ENCODE measurements around the gene FER. TPM values are rescaled to one million over a fixed set of nuclear protein-coding genes. Genes with fewer than 3 reads are reported as not detected.
"Not testable (repeated sequence)": the region's sequence is repeated elsewhere in the genome, so short reads cannot be mapped to it uniquely, and the experiment has no call there.

FER gene
- total RNA-seq, 1 experiment from 2014 or later, result 29.3 TPM

DNA sequence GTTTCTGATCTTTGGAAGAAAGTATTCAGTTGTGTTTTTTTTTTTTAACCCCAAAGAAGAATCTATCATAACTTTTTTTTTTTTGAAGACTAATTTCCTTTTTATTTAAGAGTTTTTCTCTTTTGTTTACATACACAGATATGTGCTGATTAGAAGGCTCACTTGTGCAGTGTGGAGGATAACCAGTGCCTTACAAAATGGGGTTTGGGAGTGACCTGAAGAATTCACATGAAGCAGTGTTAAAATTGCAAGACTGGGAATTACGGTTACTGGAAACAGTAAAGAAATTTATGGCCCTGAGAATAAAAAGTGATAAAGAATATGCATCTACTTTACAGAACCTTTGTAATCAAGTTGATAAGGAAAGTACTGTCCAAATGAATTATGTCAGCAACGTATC lies 50.3 kb downstream of the FER start:
- DNase-seq (ENCODE audit: low spot score), result no peak

DNA sequence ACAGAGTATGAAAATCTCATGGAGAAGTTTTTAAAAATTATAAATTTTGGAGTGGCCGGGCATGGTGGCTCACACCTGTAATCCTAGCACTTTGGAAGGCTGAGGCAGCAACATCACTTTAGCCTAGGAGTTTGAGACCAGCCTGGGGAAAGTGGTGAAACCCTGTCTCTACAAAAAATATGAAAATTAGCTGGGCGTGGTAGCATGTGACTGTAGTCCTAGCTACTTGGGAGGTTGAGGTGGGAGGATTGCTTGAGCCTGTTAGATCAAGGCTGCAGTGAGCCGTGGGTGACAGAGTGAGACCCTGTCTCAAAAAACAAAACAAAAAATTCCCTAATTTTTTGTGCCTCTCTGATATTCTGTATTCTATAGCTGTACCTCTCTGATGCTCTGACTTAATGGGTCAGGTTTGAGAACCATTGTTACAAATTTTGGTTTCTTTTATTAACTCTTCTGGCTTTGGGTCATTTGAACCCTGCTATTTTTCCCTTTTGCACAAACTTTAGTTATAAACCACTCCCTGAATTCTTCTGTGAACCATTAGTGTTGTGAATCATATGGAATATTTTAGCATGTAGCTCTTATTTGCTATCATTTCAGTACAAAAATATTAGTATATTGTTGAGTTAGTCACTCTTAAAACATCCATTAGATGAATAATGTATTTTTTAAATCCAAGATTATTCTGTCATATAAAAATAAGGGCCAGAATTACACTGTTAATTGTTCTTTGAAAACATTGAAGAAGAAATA lies 51.0 kb downstream of the FER start:
- DNase-seq (ENCODE audit: low spot score), result no peak

DNA sequence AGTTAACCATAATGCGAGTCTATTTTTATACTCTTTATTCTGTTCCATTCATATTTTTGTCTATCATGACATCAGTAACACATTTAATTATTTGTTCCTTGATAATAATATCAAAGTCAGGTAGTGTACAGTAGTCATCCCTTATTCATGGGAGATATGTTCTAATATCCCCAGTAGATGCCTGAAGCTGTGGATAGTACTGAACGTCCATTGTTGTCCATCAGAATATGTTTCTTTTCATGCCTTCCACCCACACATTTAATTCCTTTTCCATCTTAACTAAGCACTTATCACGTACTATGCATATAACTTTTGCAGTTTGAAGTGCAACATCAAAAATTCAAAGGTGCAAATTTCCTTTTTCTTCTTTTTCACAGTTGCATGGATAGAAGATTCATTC lies 53.6 kb downstream of the FER start:
- DNase-seq (ENCODE audit: low spot score), result no peak

DNA sequence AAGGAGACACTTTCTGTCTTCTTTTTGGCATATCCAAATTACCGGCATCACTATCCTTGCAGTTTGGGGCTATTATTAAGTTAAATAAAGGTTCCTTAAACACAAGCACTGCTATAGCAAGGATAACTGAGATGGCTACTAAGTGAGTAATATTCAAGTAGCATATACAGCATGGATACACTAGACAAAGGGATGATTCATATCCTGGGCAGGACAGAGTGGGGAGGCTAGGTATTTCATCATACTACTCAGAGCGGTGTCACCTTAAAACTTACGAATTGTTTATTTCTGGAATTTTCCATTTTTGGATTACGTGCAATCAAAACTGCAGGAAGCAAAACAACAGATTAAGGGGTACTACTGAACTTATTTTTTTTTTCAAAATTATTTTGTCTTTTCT lies 54.1 kb downstream of the FER start:
- DNase-seq (ENCODE audit: low spot score), result peak; percentile 92

DNA sequence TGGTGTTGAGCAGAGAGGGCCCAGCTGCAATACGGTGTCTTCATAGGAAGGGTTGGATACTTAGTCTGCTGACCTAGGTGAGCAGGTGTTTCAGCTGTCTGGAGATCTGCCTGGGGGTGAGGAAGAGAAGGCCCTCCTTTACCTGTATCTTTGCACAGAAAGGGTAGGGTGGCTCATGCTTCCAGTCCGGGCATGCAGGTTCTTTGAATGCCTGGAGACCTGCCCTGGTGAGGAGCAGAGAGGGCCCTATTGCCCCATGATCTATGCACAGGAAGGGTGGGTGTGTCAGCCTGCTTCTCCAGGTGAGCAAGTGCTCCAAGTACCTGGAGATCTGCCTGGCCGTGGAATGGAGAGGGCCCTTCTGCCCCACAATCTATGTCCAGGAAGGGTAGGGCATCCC lies 63.0 kb downstream of the FER start:
- DNase-seq (ENCODE audit: low spot score), result no peak

DNA sequence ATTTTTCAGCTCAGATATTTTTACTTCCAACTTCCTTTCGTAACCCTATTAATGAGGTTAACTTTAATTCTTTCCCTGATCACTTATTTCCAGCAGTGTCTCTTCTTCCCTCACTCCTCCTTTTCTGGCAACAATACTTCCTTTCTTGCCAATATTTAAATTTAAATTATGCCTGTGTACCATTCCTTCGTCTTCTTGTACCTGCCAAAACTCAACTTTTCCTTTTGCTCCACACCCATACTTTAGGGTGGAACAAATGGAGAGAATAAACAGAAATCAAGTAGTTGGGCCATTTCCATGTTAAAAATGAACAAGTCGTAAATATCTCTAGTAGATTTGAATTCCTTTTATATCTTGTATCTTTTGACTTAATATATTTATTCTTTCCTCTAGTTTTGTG lies 66.0 kb downstream of the FER start:
- DNase-seq (ENCODE audit: low spot score), result no peak

DNA sequence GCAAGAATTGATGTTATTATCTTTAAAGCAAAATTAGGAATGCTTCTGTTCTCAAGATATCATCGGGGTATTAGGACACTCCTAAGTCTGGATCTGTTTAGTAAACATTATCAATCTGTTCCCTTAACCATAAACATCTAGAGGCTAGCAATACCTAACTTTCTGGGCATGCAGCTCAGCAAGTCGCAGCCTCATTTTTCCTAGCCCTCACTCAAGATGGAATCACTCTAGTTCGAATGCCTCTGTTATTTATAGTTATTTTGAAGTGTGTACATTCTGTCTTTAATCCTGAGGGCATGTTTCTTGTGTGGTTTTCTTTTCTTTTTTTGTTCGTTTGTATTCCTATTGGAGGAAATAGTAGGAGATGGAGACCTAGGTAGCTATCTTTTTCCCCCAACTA lies 66.9 kb downstream of the FER start:
- no peak for DNase-seq (ENCODE audit: low spot score)

DNA sequence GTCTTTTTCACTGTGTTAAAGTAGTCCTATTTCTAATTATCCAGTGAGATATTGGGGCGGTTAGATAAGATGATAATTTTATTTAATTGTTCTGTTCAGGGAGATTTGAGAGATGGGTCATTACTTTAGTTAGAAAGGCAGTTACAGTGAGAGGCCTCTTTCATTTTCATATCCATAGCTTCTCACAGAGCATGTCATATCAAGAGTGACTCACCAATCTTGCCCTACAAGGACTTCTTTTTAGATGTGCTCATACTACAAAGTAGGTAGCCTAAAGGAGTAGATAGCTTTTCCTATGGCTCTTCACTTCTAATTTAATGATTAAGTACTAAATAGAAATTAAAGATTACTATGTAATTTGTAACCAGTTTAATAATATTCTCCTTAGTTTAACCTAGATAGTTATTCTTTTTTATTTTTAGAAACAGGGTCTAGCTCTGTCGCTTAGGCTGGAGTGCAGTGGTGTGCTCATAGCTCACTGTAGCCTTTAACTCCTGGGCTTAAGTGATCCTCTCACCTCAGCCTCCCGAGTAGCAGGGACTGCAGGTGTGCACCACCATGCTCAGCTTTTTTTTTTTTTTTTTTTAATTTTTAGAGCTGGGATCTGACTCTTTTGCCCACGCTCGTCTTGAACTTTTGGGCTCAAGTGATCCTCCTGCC lies 71.0 kb downstream of the FER start:
- DNase-seq (ENCODE audit: low spot score), result no peak

DNA sequence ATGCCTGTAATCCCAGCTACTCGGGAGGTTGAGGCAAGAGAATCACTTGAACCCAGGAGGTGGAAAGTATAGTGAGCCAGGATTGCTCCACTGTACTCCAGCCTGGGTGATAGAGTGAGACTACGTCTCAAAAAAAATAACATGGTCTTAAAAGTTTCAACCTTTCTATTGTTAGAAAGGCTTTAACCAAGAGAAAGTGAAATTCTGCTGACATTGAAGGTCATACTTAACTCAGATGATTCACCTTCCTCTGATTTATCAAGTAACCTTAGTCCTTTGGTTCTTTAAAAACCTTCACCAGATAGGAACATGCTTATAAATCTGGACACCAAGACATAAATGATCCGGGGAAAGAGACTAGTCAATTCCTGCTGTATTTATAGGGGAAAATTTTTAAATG lies 73.3 kb downstream of the FER start:
- DNase-seq (ENCODE audit: low spot score), result no peak

DNA sequence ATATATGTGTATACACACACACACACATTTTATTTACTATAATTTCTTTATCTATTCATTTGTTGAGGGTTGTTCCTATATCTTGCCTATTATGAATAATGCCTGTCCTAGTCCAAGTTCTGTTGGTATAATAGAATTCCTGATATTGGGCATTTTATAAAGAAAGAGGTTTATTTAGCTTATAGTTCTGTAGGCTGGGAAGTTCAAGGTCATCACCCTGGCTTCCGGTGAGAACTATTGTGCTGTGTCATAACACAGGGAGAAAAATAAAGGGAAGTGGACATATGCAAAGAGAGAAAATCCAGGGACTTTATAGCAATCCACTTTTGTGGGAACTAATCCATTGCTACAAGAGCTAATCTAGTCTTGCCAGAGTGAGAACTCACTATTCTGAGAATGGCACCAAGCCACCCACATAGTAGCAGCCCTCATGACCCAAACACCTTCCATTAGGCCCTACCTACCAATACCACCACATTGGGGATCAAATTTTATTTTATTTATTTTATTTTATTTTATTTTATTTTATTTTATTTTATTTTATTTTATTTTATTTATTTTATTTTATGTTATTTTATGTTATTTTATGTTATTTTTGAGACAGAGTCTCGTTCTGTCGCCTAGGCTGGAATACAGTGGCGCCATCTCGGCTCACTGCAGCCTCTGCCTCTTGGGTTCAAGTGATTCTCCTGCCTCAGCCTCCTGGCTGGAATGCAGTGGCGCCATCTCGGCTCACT lies 74.7 kb downstream of the FER start:
- DNase-seq (ENCODE audit: low spot score), result no peak

DNA sequence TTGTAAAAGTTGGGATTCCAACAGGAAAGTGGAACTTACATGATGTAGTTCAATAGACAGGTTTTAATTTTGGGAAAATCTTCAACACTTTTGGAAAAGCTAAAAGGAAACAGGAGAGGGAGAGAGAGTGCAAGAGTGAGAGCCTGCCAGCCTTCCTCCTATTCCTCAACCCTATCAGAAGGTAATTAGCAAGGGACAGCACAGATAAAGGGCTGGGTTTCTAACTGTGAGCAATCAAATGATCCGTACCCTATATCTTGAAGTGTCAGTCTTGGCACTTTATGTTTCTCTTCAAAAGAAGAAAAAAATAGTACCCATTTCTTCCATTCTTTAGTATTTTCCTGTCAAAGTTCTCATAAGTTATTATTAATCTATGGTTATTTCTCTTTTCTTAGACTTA lies 79.4 kb downstream of the FER start:
- DNase-seq (ENCODE audit: low spot score), result no peak

DNA sequence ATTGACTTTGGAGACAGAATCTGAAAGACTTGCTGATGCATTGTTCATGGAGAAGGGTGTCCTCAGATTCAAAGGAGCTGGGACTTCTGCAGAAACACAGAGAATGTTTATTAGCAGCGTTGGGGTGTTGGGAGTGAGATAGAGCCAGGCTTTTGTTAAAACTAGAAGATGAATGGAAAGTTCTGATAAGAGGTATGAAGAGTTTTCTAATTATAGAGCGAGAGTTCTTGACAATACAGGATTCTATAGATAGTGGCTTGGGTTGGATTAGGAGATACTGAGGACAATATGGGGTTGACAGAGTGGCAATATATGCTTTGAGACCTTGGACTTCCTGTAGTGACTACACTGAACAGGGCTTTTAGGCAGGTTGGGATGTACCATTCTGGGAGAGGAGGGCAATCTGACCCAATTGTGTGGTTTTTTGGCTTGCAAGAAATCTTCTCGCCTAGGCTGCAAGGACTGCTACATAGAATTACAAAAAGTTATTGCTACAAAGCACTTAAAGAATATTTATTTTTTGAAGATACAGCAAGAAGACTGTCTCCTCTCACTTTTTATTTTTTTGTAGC lies 83.1 kb downstream of the FER start:
- DNase-seq (ENCODE audit: low spot score), result no peak

DNA sequence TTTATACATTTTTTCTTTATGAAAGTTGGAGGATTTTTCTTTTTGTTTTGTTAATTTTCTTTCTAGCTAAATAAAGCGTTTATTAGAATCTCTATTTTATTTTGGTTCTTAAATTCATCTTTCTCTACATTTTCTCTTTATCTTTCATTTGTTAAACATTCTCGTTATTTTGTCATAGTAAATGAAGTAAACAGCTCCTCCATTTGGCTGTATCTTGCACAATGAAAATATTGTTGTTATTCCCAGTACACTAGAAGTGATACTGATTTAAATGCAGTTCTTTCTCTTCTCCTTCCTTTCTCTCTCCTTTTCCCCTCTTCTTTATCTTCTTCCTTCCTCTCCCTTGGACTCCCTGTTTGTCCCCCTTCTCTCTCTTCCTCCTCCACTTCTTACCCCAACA lies 88.8 kb downstream of the FER start:
- DNase-seq (ENCODE audit: low spot score), result no peak

DNA sequence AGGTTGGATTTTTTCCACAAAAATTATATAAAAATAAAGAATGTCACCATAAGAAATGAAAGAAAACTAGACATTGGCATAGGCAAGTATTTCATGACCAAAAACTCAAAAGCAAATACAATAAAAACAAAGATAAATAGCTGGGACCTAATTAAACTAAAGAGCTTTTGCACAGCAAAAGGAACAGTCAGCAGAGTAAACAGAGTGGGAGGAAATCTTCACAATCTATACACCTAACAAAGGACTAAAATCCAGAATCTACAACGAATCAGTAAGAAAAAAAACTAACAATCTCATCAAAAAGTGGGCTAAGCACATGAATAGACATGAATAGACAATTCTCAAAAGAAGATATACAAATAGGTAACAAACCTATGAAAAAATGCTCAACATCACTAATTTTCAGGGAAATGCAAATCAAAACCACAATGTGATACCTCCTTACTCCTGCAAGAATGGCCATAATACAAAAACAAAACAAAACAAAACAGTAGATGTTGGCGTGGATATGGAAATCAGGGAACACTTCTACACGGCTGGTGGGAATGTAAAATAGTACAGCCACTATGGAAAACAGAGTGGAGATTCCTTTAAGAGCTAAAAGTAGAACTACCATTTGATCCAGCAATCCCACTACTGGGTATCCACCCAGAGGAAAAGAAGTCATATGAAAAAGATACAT lies 94.7 kb downstream of the FER start:
- not testable (repeated sequence) for DNase-seq (ENCODE audit: low spot score)

DNA sequence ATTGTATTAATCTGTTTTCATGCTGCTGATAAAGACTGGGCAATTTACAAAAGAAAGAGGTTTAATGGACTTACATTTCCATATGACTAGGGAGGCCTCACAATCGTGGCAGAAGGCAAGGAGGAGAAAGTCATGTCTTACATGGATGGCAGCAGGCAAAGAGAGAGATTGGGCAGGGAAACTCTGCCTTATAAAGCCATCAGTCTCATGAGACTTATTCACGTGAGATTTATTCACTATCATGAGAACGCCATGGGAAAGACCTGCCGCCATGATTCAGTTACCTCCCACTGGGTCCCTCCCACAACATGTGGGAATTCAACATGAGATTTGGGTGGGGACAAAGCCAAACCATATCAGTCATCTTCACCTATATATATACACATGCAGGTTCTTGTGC lies 103.4 kb downstream of the FER start:
- not testable (repeated sequence) for DNase-seq (ENCODE audit: low spot score)

DNA sequence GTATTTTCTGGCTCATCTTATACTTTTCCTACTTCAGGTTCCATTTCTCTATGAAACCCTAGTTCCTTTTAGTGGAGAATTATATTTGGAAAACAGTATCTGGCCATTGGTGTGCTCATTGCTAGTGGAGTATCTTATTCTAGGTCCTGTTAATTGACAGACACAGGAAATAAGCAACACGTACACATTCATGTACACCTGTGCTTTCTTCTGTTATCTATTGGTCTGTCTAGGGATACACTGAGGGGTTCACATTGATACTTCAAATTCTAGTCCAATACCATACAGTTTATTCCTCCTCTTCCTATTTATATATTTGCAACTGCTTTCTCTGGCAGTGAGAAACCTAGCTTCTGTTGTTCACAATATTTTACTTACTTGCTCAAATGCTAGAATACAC lies 110.2 kb downstream of the FER start:
- DNase-seq (ENCODE audit: low spot score), result no peak

DNA sequence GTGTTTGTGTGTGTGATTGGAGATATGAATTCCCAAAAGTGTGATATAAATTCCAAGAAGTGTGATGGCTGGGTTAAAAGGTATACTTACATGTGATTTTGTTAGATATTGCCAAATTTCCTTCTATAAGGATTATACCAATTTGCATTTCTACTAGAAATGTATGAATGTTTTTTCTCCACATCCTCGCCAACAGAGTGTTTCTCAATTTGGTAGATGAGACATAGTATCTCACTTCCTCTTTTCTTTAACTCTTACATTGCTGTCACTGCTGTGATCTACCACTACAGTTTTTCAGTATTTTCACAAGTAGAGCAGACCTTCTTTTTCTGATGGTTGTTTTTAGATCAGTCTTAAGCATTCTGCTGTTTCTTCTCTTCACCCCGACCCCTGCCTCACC lies 111.3 kb downstream of the FER start:
- DNase-seq (ENCODE audit: low spot score), result no peak

DNA sequence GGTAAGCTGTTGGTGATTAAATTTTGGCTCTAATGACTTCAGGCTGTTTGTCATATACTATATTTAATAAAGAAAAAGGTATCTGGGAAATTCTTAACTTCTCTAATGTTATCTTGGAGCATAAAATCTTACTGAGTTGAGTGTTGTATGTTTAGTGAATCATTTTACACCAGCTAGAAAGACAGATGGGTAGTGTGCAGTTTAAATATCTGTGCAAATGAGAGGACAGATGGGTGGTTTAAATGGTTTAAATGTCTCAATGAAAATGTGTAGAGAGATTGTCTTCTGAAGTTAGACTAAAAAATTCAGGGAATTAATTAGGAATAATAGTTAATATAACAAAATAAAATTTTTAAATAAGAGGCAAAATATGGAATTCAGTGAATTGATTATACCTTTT lies 114.5 kb downstream of the FER start:
- DNase-seq (ENCODE audit: low spot score), result no peak

DNA sequence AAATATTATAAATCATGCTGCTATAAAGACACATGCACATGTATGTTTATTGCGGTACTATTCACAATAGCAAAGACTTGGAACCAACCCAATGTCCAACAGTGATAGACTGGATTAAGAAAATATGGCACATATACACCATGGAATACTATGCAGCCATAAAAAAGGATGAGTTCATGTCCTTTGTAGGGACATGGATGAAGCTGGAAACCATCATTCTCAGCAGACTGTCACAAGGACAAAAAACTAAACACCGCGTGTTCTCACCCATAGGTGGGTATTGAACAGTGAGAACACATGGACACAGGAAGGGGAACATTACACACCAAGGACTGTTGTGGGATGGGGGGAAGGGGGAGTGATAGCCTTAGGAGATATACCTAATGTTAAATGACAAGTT lies 118.4 kb downstream of the FER start:
- not testable (repeated sequence) for DNase-seq (ENCODE audit: low spot score)

DNA sequence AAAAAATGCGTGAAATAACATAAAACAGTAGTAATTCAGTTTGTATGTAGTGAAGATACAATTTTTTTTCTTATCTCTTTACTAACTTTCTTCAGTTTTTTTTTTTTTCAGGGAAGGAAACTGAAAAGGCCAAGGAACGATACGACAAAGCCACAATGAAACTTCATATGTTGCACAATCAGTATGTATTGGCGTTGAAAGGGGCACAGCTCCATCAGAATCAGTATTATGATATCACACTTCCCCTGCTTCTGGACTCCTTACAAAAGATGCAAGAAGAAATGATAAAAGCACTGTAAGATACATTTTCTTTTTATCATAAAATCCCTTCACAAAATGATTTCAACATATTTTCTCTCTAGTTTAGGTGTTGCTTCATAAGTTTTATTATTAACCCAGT lies 120.0 kb downstream of the FER start:
- no peak for DNase-seq (ENCODE audit: low spot score)

DNA sequence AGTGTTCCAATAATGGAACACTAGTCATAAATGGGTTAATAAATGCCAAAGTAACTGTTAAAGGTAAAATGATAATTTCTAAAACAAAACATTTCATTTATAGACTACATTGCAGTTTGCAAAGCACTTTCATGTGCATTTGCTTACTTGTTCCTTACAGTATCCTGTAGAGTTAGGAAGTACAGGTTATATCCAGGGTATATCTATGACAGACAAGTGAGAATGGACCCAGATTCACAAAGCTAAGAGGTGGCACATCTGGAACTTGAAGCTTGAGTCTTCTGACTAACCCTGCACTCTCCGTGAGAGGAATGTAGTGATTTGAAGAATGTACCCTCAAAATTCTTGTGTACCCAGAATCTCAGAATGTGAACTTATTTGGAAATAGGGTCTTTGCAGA lies 121.4 kb downstream of the FER start:
- no peak for DNase-seq (ENCODE audit: low spot score)

DNA sequence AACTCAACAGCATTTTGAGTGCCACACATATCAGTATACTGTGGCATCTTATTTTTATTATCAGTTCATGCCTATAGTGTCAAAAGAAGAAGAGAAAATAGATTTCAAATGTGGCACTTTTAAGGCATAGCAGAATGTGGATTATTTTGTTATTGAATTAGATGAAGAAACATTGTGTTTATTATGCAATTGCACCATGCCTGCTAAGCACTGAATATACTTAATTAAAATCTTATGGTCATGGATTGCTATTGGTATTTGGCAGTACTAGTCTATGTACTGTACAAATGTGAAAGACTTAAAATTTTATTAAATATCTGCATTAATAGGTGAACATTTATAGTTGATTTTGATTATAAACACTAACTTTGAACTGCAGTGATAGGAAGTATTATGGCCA lies 128.8 kb downstream of the FER start:
- no peak for DNase-seq (ENCODE audit: low spot score)

All from H4 (cell line).